H9 (cell line): ENCODE measurements around the gene ZNF541. TPM values are rescaled to one million over a fixed set of nuclear protein-coding genes. Genes with fewer than 3 reads are reported as not detected.

ENCODE experiments used
- DNase-seq: peaks from one replicate; pipeline ENCODE4 v3.0.0-alpha.2; 2017
- H2AFZ ChIP-seq: one replicate; pipeline ENCODE4 v1.6.1; 2013; ENCODE audit warnings: mild to moderate bottlenecking, low read length, control low read depth, moderate library complexity
- H2AK5ac ChIP-seq: 2 replicates; pipeline ENCODE4 v1.6.1; 2013; ENCODE audit warnings: low read length, control low read depth, mixed read lengths; ENCODE audit not compliant: insufficient read length
- H2BK120ac ChIP-seq: one replicate; pipeline ENCODE4 v1.6.1; 2013; ENCODE audit warnings: low read depth, mild to moderate bottlenecking, low read length, control low read depth, inconsistent platforms; ENCODE audit not compliant: poor library complexity, severe bottlenecking
- H2BK12ac ChIP-seq: 2 replicates; pipeline ENCODE4 v1.6.1; 2013; ENCODE audit warnings: low read length, control low read depth, mixed read lengths, low read depth; ENCODE audit not compliant: insufficient read length
- H2BK15ac ChIP-seq: 2 replicates; pipeline ENCODE4 v1.6.1; 2013; ENCODE audit warnings: low read depth, low read length, control low read depth
- H2BK20ac ChIP-seq: one replicate; pipeline ENCODE4 v1.6.1; 2013; ENCODE audit warnings: low read depth, mild to moderate bottlenecking, low read length, control low read depth, inconsistent platforms; ENCODE audit not compliant: poor library complexity, severe bottlenecking
- H2BK5ac ChIP-seq: 2 replicates; pipeline ENCODE4 v1.6.1; 2013; ENCODE audit warnings: low read length, control low read depth, mixed read lengths; ENCODE audit not compliant: insufficient read length
- H3K14ac ChIP-seq: 2 replicates; pipeline ENCODE4 v1.6.1; 2013; ENCODE audit warnings: low read length, control low read depth; ENCODE audit not compliant: insufficient read depth
- H3K18ac ChIP-seq: 2 replicates; pipeline ENCODE4 v1.6.1; 2013; ENCODE audit warnings: low read depth, mild to moderate bottlenecking, mixed read lengths, low read length, control low read depth; ENCODE audit not compliant: insufficient read length
- H3K23ac ChIP-seq: 2 replicates; pipeline ENCODE4 v1.6.1; 2013; ENCODE audit warnings: low read length, control low read depth, mixed read lengths, low read depth; ENCODE audit not compliant: insufficient read length
- H3K23me2 ChIP-seq: 2 replicates; pipeline ENCODE4 v1.6.1; 2013; ENCODE audit warnings: low read depth, mild to moderate bottlenecking, mixed read lengths, low read length, control low read depth; ENCODE audit not compliant: insufficient read length, poor library complexity, severe bottlenecking
- H3K27ac ChIP-seq: 2 replicates; pipeline ENCODE4 v1.5.1; 2013; ENCODE audit warnings: low read length, control low read depth, mixed read lengths, low read depth; ENCODE audit not compliant: insufficient read length
- H3K27me3 ChIP-seq: 2 replicates; pipeline ENCODE4 v1.6.1; 2013; ENCODE audit warnings: low read length, control low read depth, inconsistent platforms; ENCODE audit not compliant: insufficient read depth
- H3K4ac ChIP-seq: 2 replicates; pipeline ENCODE4 v1.6.1; 2013; ENCODE audit warnings: low read depth, mild to moderate bottlenecking, control low read depth, inconsistent platforms, low read length, moderate library complexity
- H3K4me1 ChIP-seq: 2 replicates; pipeline ENCODE4 v1.6.1; 2013; ENCODE audit warnings: low read length, control low read depth, inconsistent platforms; ENCODE audit not compliant: insufficient read depth
- H3K4me2 ChIP-seq: 2 replicates; pipeline ENCODE4 v1.6.1; 2013; ENCODE audit warnings: low read length, control low read depth, mixed read lengths; ENCODE audit not compliant: insufficient read length, insufficient read depth
- H3K56ac ChIP-seq: 2 replicates; pipeline ENCODE4 v1.6.1; 2013; ENCODE audit warnings: low read depth, mild to moderate bottlenecking, mixed read lengths, low read length, control low read depth; ENCODE audit not compliant: insufficient read length
- H3K79me1 ChIP-seq: 2 replicates; pipeline ENCODE4 v1.6.1; 2013; ENCODE audit warnings: low read depth, mild to moderate bottlenecking, moderate library complexity, low read length, control low read depth, inconsistent platforms; ENCODE audit not compliant: insufficient read depth, poor library complexity, severe bottlenecking
- H3K79me2 ChIP-seq: 2 replicates; pipeline ENCODE4 v1.6.1; 2013; ENCODE audit warnings: low read length, control low read depth, inconsistent platforms; ENCODE audit not compliant: insufficient read depth
- H3K9ac ChIP-seq: 2 replicates; pipeline ENCODE4 v1.6.1; 2013; ENCODE audit warnings: low read length, control low read depth, mixed read lengths; ENCODE audit not compliant: insufficient read length; ENCODE audit errors: extremely low read depth
- H3K9me3 ChIP-seq: one replicate; pipeline ENCODE4 v1.6.1; 2013; ENCODE audit warnings: low read depth, low read length, inconsistent platforms; ENCODE audit not compliant: control insufficient read depth
- H3T11ph ChIP-seq: one replicate; pipeline ENCODE4 v1.6.1; 2013; ENCODE audit warnings: mild to moderate bottlenecking, low read length, control low read depth, inconsistent platforms
- H4K20me1 ChIP-seq: one replicate; pipeline ENCODE4 v1.6.1; 2013; ENCODE audit not compliant: control insufficient read depth, insufficient read length, insufficient read depth
- H4K5ac ChIP-seq: 2 replicates; pipeline ENCODE4 v1.6.1; 2013; ENCODE audit warnings: low read depth, mild to moderate bottlenecking, mixed read lengths, low read length, control low read depth; ENCODE audit not compliant: insufficient read length
- H4K8ac ChIP-seq: replicated peaks from 2 replicates; pipeline ENCODE4 v1.6.1; 2013; ENCODE audit warnings: low read length, control low read depth, mixed read lengths, low read depth; ENCODE audit not compliant: insufficient read length
- H4K91ac ChIP-seq: 2 replicates; pipeline ENCODE4 v1.6.1; 2013; ENCODE audit warnings: low read depth, mild to moderate bottlenecking, moderate library complexity, mixed read lengths, low read length, control low read depth; ENCODE audit not compliant: insufficient read length
- H3K27ac Mint-ChIP-seq, 3 experiments: 2 replicates in 2 of 3; 3 replicates in 1 of 3; pipeline ENCODE4 v1.8.0; 2020 to 2021; ENCODE audit warnings: mixed read lengths in 3 of 3, mild to moderate bottlenecking in 1 of 3, moderate library complexity in 1 of 3
- H3K27me3 Mint-ChIP-seq: 2 replicates; pipeline ENCODE4 v1.8.0; 2021; ENCODE audit warnings: low read depth, mild to moderate bottlenecking, moderate library complexity, mixed read lengths
- H3K36me3 Mint-ChIP-seq, 3 experiments: 2 replicates in 2 of 3; 3 replicates in 1 of 3; pipeline ENCODE4 v1.8.0; 2020 to 2021; ENCODE audit warnings: low read depth in 3 of 3, mixed read lengths in 3 of 3; ENCODE audit not compliant: insufficient read depth in 1 of 3
- H3K4me1 Mint-ChIP-seq, 2 experiments: 2 replicates each; pipeline ENCODE4 v1.8.0; 2020; ENCODE audit warnings: mixed read lengths in 2 of 2
- H3K4me3 Mint-ChIP-seq, 2 experiments: 2 replicates in 1 of 2; 3 replicates in 1 of 2; pipeline ENCODE4 v1.8.0; 2020 to 2021; ENCODE audit warnings: mild to moderate bottlenecking in 2 of 2, mixed read lengths in 2 of 2, moderate library complexity in 1 of 2
- H3K9me3 Mint-ChIP-seq, 2 experiments: 2 replicates in 1 of 2; 3 replicates in 1 of 2; pipeline ENCODE4 v1.8.0; 2020; ENCODE audit warnings: mild to moderate bottlenecking in 2 of 2, mixed read lengths in 2 of 2, moderate library complexity in 1 of 2
- CTCF ChIP-seq: fragments of 200-600 bp; sonication (generic); conservative IDR thresholded peaks from 3 replicates; pipeline ENCODE4 v1.8.0; 2021; ENCODE audit warnings: antibody characterized with exemption, mild to moderate bottlenecking
- WGBS: extraction: QIAGEN DNeasy Blood & Tissue Kit; methylation state at CpG from one replicate; pipeline ENCODE4 v1.1.7; 2013; ENCODE audit warnings: missing lambda C conversion rate, low lambda C conversion rate, mixed read lengths; ENCODE audit not compliant: insufficient read length; ENCODE audit errors: extremely low coverage; 5-methylcytosine and 5-hydroxymethylcytosine counted together
- long read RNA-seq: library from polyadenylated mRNA; unstranded; transcript quantifications from one replicate; pipeline ENCODE4 v2.0.0, GENCODE V29; 2020
- total RNA-seq: library from RNA; stranded (reverse); gene quantifications from 2 replicates; pipeline ENCODE4 v1.2.1, GENCODE V29; 2021

Gene ZNF541
- total RNA-seq, result not detected in 2 replicates
- long read RNA-seq, result 0 reads

- Mint-ChIP-seq H3K4me1 (peaks cover 0 to 12% of the 10 kb centered on the region in 2 experiments; a peak in 2 of 4 replicates), H3K27ac (0 out of 7 replicates have a peak within 1 kb of the TSS, but pooled peaks of 1 of the 3 experiments have one; percentile 0), H3K4me3 (no peak within 1 kb of the TSS), H3K36me3 (no peaks in the 10 kb centered on the region), H3K27me3 (peaks cover 2% of the 10 kb centered on the region), H3K9me3 (no peaks in the 10 kb centered on the region)
- Histone ChIP-seq H2BK5ac (no peak within 1 kb of the TSS), H2AFZ (no peak within 1 kb of the TSS), H3K23me2 (no peaks in the 10 kb centered on the region), H3K79me1 (no peaks in the 10 kb centered on the region), H4K91ac (no peak within 1 kb of the TSS), H2BK20ac (no peak within 1 kb of the TSS), H3K56ac (no peak within 1 kb of the TSS), H3K79me2 (no peaks in the 10 kb centered on the region), H3K18ac (no peak within 1 kb of the TSS), H3K4me1 (no peaks in the 10 kb centered on the region), H2BK120ac (no peak within 1 kb of the TSS), H3K27ac (no peak within 1 kb of the TSS), H3K27me3 (no peaks in the 10 kb centered on the region), H4K8ac (no peak within 1 kb of the TSS), H3K4ac (no peak within 1 kb of the TSS), H3T11ph (no peak within 1 kb of the TSS), H3K23ac (no peak within 1 kb of the TSS), H4K20me1 (no peaks in the 10 kb centered on the region), H4K5ac (no peak within 1 kb of the TSS), H2BK12ac (no peak within 1 kb of the TSS), H3K14ac (no peak within 1 kb of the TSS), H3K9me3 (no peaks in the 10 kb centered on the region), H3K9ac (no peak within 1 kb of the TSS), H2BK15ac (no peak within 1 kb of the TSS), H2AK5ac (no peak within 1 kb of the TSS), H3K4me2 (no peak within 1 kb of the TSS)
- no CpG with 5 or more reads among the region's 89 CpGs for WGBS
- no peak for TF ChIP-seq CTCF
- DNase-seq, result no peak
Measured at GRCh38 chr19:47573071-47574026, at the start of gene ZNF541. Gene ZNF541 (minus strand): TSS chr19:47573148. CDS start chr19:47555856, 17,292 bp downstream.
